Measurements from ENCODE around the gene CDK13.

The CDK13 gene

DNA sequence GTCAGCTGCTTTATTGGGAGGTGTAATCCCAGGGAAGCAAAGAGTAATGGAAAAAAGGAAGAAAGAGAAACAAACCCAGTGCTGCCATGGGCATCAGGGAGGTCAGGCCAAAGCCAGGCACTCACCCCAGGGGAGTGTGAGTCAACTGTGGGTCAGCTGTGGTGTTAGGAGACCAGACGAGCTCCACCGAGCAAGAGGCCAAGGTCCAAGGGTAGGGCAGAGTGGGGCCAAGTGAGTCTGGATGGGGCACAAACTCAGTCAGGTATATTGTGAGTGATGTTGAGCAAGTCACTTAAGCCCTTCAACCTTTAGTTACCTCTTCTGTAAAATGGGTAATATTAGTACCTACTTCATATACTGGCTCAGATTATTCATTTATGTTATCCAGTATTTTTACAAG, 30.4 kb upstream of the CDK13 start:
- H3K4me3 ChIP-seq (ENCODE audit: low read depth, low read length), result no peak overlapping the region
- TF ChIP-seq, protein P1, sequence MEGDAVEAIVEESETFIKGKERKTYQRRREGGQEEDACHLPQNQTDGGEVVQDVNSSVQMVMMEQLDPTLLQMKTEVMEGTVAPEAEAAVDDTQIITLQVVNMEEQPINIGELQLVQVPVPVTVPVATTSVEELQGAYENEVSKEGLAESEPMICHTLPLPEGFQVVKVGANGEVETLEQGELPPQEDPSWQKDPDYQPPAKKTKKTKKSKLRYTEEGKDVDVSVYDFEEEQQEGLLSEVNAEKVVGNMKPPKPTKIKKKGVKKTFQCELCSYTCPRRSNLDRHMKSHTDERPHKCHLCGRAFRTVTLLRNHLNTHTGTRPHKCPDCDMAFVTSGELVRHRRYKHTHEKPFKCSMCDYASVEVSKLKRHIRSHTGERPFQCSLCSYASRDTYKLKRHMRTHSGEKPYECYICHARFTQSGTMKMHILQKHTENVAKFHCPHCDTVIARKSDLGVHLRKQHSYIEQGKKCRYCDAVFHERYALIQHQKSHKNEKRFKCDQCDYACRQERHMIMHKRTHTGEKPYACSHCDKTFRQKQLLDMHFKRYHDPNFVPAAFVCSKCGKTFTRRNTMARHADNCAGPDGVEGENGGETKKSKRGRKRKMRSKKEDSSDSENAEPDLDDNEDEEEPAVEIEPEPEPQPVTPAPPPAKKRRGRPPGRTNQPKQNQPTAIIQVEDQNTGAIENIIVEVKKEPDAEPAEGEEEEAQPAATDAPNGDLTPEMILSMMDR (IDR thresholded peaks at IDR 0.05; ENCODE audit: low read depth, low read length), result no peak

DNA sequence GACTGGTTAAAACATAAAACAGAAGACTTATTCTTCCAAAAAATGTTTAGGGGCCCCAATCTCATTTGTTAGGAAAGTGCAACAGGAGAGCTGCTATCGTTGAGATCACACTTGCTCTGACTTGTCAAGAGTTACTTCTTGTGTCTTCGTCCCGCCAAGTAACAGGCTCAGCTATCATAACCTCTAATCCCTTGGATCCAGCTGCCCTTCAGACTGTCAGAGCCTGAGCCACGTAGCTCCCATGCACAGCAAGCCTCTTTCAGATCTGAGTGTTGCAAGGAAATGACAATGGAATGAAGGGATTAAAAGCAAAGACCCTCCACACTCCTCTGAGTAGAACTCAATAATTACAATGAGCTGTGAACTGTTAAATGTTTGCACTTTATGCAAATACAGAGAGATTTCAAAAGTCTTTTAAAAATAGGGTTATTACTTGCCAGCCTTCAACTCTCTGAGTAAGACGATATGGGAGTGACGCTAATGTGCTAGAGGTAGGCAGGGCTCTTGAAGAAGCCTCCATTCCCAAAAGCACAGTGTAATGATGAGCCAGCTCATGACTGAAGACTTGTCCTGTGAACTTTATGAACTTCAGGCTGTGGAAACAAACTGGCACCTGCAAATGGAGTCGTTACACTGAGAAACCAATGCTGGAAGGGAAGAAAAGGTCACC, 28.4 kb upstream of the CDK13 start:
- H3K4me3 ChIP-seq (ENCODE audit: low read depth, low read length), result no peak overlapping the region
- TF ChIP-seq, protein P1 (IDR thresholded peaks at IDR 0.05; ENCODE audit: low read depth, low read length), result no peak

DNA sequence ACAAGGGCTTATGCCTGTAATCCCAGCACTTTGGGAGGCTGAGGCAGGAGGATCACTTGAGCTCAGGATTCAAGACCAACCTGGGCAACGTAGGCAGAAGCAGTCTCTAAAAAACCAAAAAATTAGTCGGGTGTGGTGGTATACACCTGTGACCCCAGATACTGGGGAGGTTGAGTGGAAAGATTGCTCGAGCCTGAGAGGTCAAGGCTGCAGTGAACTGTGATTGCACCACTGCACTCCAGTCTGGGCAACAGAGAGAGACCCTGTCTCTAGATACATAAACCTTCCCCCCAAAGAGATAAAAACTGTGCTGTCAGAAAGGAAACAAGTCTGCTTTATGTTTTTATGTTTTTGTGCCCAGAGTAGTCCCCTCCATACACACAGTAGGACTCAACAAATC, 27.5 kb upstream of the CDK13 start:
- TF ChIP-seq, protein P1 (IDR thresholded peaks at IDR 0.05; ENCODE audit: low read depth, low read length), result no peak
- no peak overlapping the region for H3K4me3 ChIP-seq (ENCODE audit: low read depth, low read length)

DNA sequence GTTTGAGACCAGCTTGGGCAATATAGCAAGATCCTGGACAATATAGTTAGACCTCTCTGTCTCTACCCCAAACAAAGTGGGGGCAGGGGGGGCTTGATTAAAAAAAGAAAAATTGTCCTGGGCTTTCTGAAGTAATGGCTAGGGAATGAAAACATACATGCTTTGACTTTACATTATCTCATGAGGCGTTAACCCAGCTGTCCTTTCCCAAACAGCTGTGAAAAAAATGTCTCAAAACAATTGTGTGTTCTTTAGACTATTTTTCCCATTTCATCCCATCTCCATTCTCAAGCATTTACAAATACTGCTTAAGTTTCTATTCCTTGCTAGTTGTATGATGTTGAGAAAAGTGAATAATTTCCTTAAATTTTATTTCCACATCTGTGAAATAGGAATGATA, 27.0 kb upstream of the CDK13 start:
- TF ChIP-seq, protein P1 (IDR thresholded peaks at IDR 0.05; ENCODE audit: low read depth, low read length), result no peak
- no peak overlapping the region for H3K4me3 ChIP-seq (ENCODE audit: low read depth, low read length)

DNA sequence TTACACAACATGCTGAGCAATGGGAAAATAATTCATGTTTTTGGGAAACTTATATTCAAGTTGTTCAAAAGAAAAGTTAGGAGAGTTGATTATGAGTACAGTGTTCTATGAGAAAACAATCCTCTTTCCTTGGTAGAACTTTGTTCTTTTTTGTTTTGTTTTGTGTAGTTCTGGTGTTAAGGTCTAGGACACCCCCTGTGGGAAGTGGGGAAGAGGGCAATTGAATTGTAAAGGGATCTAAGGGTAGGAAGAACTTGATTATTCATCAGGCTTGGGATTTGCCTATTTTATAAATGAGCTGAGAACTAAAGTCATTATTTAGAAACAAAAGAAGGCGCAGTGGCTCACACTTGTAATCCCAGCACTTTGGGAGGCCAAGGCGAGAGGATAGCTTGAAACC, 25.9 kb upstream of the CDK13 start:
- TF ChIP-seq, protein P1 (IDR thresholded peaks at IDR 0.05; ENCODE audit: low read depth, low read length), result no peak
- no peak overlapping the region for H3K4me3 ChIP-seq (ENCODE audit: low read depth, low read length)

DNA sequence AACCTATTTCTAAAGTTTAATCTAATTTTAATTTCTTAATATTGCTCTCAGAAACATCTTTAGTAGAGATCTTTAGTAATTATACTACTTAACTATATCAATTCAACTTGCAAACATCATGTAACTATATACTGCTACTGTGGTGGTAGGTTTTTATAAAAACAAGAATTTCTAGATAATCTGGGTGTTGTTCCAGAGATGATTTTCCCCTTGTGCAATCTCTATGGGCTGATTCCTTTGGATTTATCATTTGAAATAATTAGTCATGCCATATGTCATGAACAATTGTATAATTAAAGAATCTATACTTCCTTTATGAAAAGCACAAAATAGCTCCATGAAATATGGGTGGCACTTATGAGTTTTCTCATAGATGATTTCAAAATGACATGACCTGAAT, 23.9 kb upstream of the CDK13 start:
- no peak overlapping the region for H3K4me3 ChIP-seq (ENCODE audit: low read depth, low read length)
- TF ChIP-seq, protein P1 (IDR thresholded peaks at IDR 0.05; ENCODE audit: low read depth, low read length), result no peak

DNA sequence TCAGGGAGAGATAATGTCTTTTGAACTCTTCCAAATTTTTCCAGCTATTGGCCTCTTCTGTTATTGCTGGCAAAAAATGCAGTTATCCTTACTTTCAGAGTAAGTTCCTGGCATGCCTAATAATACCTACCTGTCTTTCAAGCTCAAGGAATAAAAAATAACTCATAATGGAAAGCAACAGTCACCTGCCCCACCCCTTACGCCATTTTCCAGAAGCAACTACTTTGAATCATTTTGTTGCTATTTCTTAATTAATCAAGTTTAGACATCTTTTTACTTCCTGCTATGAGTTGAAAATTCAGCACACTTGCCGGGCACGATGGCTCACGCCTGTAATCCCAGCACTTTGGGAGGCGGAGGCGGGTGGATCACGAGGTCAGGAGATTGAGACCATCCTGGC, 23.0 kb upstream of the CDK13 start:
- TF ChIP-seq, protein P1 (IDR thresholded peaks at IDR 0.05; ENCODE audit: low read depth, low read length), result no peak
- no peak overlapping the region for H3K4me3 ChIP-seq (ENCODE audit: low read depth, low read length)
